ENCODE results near the gene IL1R1.

IL1R1 gene

GRCh38 chr2:102179788-102180686 is 37.5 kb downstream of the IL1R1 start:
- TF ChIP-seq CTCF (conservative IDR thresholded peaks at IDR 0.05; ENCODE audit: control insufficient read depth, insufficient read depth, low read depth, low read length): no peak
- no peak for DNase-seq (ENCODE audit: low read depth)
- H3K4me3 ChIP-seq (ENCODE audit: control insufficient read depth, low read depth, low read length): no peak overlapping the region

DNA sequence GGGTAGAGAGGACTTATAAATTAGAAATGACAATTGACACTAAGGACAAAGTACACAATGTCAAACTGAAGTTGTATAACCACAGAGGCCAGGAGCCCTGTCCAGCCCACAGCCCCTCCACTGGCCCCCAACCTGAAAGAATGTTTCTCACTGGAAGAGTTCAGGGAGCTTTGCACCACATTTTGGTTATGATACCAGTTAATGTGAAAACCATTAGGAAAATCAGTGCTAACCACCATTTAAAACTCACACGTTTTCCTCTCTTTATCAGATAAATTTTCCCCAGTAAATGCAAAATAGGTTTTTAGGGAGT is 38.1 kb downstream of the IL1R1 start:
- H3K4me3 ChIP-seq (ENCODE audit: control insufficient read depth, low read depth, low read length): no peak overlapping the region
- DNase-seq (ENCODE audit: low read depth): no peak
- TF ChIP-seq CTCF (conservative IDR thresholded peaks at IDR 0.05; ENCODE audit: control insufficient read depth, insufficient read depth, low read depth, low read length): no peak

DNA sequence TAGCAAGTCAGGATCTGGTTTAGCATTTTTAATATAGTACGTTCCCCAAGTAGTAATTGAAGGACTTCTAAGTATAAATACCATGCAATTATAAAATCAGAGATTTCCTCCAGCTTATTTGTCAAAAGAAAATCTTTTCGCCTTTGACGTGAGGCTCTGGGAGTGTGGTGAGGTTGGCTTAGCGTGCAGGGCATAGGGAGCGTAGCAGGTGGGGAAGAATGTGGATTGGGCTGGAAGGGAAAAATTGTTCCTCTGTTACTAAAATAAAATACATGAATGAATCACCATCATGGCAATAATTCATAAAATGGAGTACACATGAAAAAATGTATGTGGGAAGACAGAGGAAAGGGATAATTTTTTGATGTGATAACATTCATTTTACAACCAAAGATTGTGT is 38.8 kb downstream of the IL1R1 start:
- DNase-seq (ENCODE audit: low read depth): no peak
- TF ChIP-seq CTCF (conservative IDR thresholded peaks at IDR 0.05; ENCODE audit: control insufficient read depth, insufficient read depth, low read depth, low read length): no peak
- H3K4me3 ChIP-seq (ENCODE audit: control insufficient read depth, low read depth, low read length): no peak overlapping the region

DNA sequence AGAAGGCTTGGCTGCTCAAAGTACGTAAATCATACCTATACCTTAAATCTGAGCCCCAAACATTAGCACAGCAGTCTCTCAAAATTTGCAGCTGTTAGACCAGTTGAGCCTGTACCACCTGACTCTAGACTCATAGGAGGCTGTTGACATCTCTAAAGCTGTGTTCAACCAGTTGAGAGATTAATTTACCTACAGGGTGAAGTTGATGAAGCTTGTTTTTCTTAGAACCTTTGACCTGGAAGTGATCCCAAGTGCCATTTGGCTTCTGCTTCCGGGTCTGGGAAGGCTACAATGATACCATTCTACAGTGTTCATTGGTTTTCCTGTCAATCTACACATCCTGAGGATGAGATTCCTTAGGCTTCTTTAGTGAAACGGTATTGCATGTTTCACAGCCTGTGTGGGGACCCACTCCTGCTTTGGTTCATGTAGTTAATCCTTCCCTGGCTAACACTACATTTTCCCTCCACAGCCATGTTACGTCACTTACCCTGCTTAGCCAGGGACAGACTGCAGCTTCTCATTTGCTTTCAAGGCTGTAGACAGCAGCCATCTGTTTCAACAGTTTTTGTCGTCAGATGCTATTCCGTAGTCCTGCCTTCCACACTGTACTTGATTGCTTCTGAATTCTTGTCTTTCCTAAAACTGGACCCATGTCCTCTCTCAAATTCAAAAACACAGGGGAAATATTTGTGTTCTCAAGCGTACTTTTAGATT is 39.5 kb downstream of the IL1R1 start:
- H3K4me3 ChIP-seq (ENCODE audit: control insufficient read depth, low read depth, low read length): no peak overlapping the region
- TF ChIP-seq CTCF (conservative IDR thresholded peaks at IDR 0.05; ENCODE audit: control insufficient read depth, insufficient read depth, low read depth, low read length): no peak
- peak; percentile 51 for DNase-seq (ENCODE audit: low read depth)

GRCh38 chr2:102184018-102184417 is 41.5 kb downstream of the IL1R1 start:
- no peak for DNase-seq (ENCODE audit: low read depth)
- TF ChIP-seq CTCF (conservative IDR thresholded peaks at IDR 0.05; ENCODE audit: control insufficient read depth, insufficient read depth, low read depth, low read length): no peak
- no peak overlapping the region for H3K4me3 ChIP-seq (ENCODE audit: control insufficient read depth, low read depth, low read length)

DNA sequence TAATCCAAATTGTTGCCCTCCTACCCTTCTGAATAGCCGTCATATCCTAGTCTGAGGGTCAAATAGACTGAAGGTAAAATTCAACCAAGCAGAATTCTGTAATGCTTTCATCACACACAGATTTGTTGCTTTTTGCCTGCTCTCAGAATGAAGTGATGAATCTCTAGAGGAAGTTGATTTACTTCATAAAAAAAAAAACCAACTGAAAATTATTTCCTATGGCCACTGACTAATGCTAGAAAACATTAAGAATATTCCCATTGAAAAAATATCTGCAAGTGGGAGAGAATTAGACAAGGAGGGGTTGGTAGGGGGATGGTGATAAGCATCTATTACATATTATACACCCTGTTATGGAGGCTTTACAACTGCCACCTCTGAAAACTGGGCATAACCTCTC is 42.0 kb downstream of the IL1R1 start:
- DNase-seq (ENCODE audit: low read depth): no peak
- no peak overlapping the region for H3K4me3 ChIP-seq (ENCODE audit: control insufficient read depth, low read depth, low read length)
- TF ChIP-seq CTCF (conservative IDR thresholded peaks at IDR 0.05; ENCODE audit: control insufficient read depth, insufficient read depth, low read depth, low read length): no peak

All from fibroblast of mammary gland (primary cell).